ENCODE results near the gene AP2M1. TPM values are rescaled to one million over a fixed set of nuclear protein-coding genes. Genes with fewer than 3 reads are reported as not detected.

AP2M1 gene
- total RNA-seq, 1 experiment from 2014 or later, result 353 TPM

DNA sequence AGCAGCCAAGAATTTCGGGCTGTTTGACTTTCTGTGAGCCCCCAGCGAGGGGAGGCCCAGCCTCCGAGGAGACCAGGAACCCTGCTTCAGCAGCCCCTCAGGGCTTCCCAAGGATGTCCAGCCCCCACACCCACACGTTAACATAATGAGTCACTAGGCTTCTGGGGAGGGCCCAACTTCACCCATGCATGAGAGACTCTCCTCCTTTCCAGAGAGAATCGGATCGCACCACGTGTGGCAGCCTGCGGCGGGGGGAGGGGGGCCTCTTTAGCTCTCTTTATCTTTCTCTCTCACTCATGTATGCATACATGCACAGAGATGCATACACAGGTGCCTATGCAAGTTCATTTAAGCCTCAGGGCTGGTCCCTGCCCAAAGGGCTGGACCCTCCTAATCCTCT is 3.1 kb upstream of the AP2M1 start:
- Histone ChIP-seq H3K79me2 (ENCODE audit: insufficient read depth, low read length) (peaks cover 19% of the 10 kb centered on the region), H2AFZ (ENCODE audit: low read depth, low read length, poor library complexity, severe bottlenecking) (no peak overlapping the region), H3K4me1 (ENCODE audit: control insufficient read depth in 1 of 2, insufficient read depth in 2 of 2, low read length in 2 of 2) (peaks cover 0 to 16% of the 10 kb centered on the region in 2 experiments; a peak in 2 of 4 replicates), H3K9me3 (ENCODE audit: control insufficient read depth in 1 of 2, insufficient read depth in 1 of 2, low read depth in 1 of 2, low read length in 2 of 2) (no peaks in the 10 kb centered on the region), H3K4me3 (replicated peaks in 1 of 2; ENCODE audit: low read depth in 1 of 2, low read length in 2 of 2) (no peak overlapping the region), H3K9ac (ENCODE audit: low read length) (no peak overlapping the region), H3K4me2 (ENCODE audit: low read length) (no peak overlapping the region), H3K27me3 (ENCODE audit: insufficient read depth, low read length) (no peaks in the 10 kb centered on the region), H3K27ac (ENCODE audit: low read depth, low read length) (no peak overlapping the region), H4K20me1 (ENCODE audit: insufficient read depth) (no peaks in the 10 kb centered on the region), H3K9me2 (ENCODE audit: insufficient read depth) (no peaks in the 10 kb centered on the region), H3K36me3 (ENCODE audit: control insufficient read depth in 1 of 2, insufficient read depth in 2 of 2, low read length in 2 of 2) (peaks cover 12 to 13% of the 10 kb centered on the region in 2 experiments; a peak in 3 of 4 replicates)
- TF ChIP-seq CEBPB (IDR thresholded peaks at IDR 0.05; ENCODE audit: low read depth) (no peak), JUND (IDR thresholded peaks at IDR 0.05) (no peak)
- no peak for ATAC-seq
- ChIA-PET RAD21 (ENCODE audit: low non-redundant PET in 1 of 2, low total read pairs in 2 of 2, uncharacterized antibody in 2 of 2, unreplicated experiment in 2 of 2) (no interaction called here), CTCF (no interaction called here), POLR2A (no interaction called here)
- BruUV-seq (replicated peaks), result no TSS peak
- DNase-seq (ENCODE audit: low read depth, low spot score), result no peak
- intact Hi-C loops (cut with micrococcal nuclease), result no loop called here

DNA sequence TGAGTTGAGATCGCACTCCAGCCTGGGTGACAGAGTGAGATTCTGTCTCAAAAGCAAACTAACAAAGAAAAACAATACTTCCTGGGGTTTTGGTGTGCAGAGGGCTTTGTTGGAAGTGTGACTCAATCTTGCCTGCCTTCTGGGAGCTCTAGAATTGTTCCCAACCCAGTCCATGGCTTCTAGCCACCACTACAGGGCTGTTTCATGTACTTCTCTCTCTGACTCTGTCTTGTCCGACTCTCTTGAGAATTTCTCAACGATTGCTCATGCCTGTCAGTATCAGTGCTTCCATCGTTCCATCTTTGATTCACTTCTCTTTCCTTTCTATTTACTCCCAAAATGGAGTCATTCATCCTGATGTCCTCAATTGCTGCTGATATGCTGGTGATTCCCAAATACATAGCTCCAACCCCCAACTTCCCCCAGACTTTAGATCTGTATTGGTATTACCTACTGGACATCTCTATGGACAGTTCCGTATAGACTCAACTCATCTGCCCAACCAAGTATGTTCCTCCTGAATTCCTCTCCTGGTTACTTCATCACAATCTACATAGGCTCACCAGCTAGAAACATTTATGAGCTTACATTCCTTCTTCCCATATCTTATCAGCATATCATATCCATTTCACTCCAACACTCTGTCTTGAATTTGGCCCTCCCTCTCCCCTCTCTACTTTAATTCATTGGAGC is 1.8 kb upstream of the AP2M1 start:
- peaks cover 10 to 29% of the 10 kb centered on the region in 2 experiments for H3K4me1 ChIP-seq (ENCODE audit: control insufficient read depth in 1 of 2, insufficient read depth in 2 of 2, low read length in 2 of 2)
- no peak for TF ChIP-seq REST (IDR thresholded peaks at IDR 0.05; ENCODE audit: low read depth)
- TF ChIP-seq JUND (IDR thresholded peaks at IDR 0.05), result no peak
- TF ChIP-seq, protein P1, sequence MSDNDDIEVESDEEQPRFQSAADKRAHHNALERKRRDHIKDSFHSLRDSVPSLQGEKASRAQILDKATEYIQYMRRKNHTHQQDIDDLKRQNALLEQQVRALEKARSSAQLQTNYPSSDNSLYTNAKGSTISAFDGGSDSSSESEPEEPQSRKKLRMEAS (IDR thresholded peaks at IDR 0.05), result no peak
- TF ChIP-seq, protein P2, sequence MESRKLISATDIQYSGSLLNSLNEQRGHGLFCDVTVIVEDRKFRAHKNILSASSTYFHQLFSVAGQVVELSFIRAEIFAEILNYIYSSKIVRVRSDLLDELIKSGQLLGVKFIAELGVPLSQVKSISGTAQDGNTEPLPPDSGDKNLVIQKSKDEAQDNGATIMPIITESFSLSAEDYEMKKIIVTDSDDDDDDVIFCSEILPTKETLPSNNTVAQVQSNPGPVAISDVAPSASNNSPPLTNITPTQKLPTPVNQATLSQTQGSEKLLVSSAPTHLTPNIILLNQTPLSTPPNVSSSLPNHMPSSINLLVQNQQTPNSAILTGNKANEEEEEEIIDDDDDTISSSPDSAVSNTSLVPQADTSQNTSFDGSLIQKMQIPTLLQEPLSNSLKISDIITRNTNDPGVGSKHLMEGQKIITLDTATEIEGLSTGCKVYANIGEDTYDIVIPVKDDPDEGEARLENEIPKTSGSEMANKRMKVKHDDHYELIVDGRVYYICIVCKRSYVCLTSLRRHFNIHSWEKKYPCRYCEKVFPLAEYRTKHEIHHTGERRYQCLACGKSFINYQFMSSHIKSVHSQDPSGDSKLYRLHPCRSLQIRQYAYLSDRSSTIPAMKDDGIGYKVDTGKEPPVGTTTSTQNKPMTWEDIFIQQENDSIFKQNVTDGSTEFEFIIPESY (IDR thresholded peaks at IDR 0.05; ENCODE audit: extremely low read depth, insufficient replicate concordance, low read length), result no peak
- no peak for TF ChIP-seq SP1 (IDR thresholded peaks at IDR 0.05; ENCODE audit: low read depth)
- TF ChIP-seq SIN3A (IDR thresholded peaks at IDR 0.05; ENCODE audit: low read depth), result no peak
- DNase-seq (ENCODE audit: low read depth, low spot score) (no peak), ATAC-seq (no peak)
- H3K27ac ChIP-seq (ENCODE audit: low read depth, low read length), result no peak overlapping the region
- ChIA-PET RAD21 (ENCODE audit: low non-redundant PET in 1 of 2, low total read pairs in 2 of 2, uncharacterized antibody in 2 of 2, unreplicated experiment in 2 of 2) (no interaction called here), POLR2A (no interaction called here), CTCF (no interaction called here)
- H3K4me2 ChIP-seq (ENCODE audit: low read length), result no peak overlapping the region
- no peaks in the 10 kb centered on the region for H3K27me3 ChIP-seq (ENCODE audit: insufficient read depth, low read length)
- no peak overlapping the region for H3K4me3 ChIP-seq (replicated peaks in 1 of 2; ENCODE audit: low read depth in 1 of 2, low read length in 2 of 2)
- BruUV-seq (replicated peaks), result no TSS peak
- no peaks in the 10 kb centered on the region for H3K9me3 ChIP-seq (ENCODE audit: control insufficient read depth in 1 of 2, insufficient read depth in 1 of 2, low read depth in 1 of 2, low read length in 2 of 2)
- no peaks in the 10 kb centered on the region for H3K9me2 ChIP-seq (ENCODE audit: insufficient read depth)
- intact Hi-C loops (cut with micrococcal nuclease), result no loop called here
- no peak overlapping the region for H2AFZ ChIP-seq (ENCODE audit: low read depth, low read length, poor library complexity, severe bottlenecking)
- H3K79me2 ChIP-seq (ENCODE audit: insufficient read depth, low read length), result peaks cover 32% of the 10 kb centered on the region
- no peak overlapping the region for H3K9ac ChIP-seq (ENCODE audit: low read length)
- peaks cover 2 to 11% of the 10 kb centered on the region in 2 experiments; a peak in 2 of 4 replicates for H3K36me3 ChIP-seq (ENCODE audit: control insufficient read depth in 1 of 2, insufficient read depth in 2 of 2, low read length in 2 of 2)
- H4K20me1 ChIP-seq (ENCODE audit: insufficient read depth), result no peaks in the 10 kb centered on the region

Data from HCT116 (cell line).